Cardiac fibroblast (primary cell): Measurements from ENCODE around the gene PLAAT3.

Experiments
- DNase-seq, 2 donors: peaks; one replicate each; pipeline versions ENCODE4 v3.0.0 to v3.0.0-alpha.2; 2010; ENCODE audit warnings: low read depth in 2 of 2
- H3K4me3 ChIP-seq, 2 donors: replicated peaks in 1 of 2; 1 replicate in 1 of 2; 2 replicates in 1 of 2; pipeline ENCODE4 v1.5.1; 2011; ENCODE audit warnings: low read depth in 2 of 2, low read length in 2 of 2, mild to moderate bottlenecking in 2 of 2, moderate library complexity in 1 of 2
- CTCF ChIP-seq: IDR thresholded peaks from one replicate; pipeline ENCODE4 v1.5.1; 2011; ENCODE audit warnings: low read depth, mild to moderate bottlenecking, low read length, inconsistent platforms

The PLAAT3 gene

GRCh38 chr11:63614136-63614671 is at the start of gene PLAAT3:
PLAAT3 (minus strand) TSS chr11:63614433; CDS start chr11:63614014, 419 bp downstream.
- H3K4me3 ChIP-seq, result peak within 1 kb of the TSS; percentile 67 to 86
- TF ChIP-seq CTCF, result no peak
- peak; percentile 18 to 87 for DNase-seq

GRCh38 chr11:63663809-63664208 is 49.6 kb upstream of the PLAAT3 start:
- DNase-seq, result peak; percentile 61 to 80
- H3K4me3 ChIP-seq, result no peak overlapping the region
- TF ChIP-seq CTCF, result no peak

- no peak for DNase-seq
- no peak for TF ChIP-seq CTCF
- no peak overlapping the region for H3K4me3 ChIP-seq
Observed at GRCh38 chr11:63660972-63661371, 46.7 kb upstream of the PLAAT3 start.

GRCh38 chr11:63652671-63653070 is 38.4 kb upstream of the PLAAT3 start:
- no peak for TF ChIP-seq CTCF
- H3K4me3 ChIP-seq, result no peak overlapping the region
- DNase-seq, result no peak

GRCh38 chr11:63643205-63643604 is 29.0 kb upstream of the PLAAT3 start:
- no peak for TF ChIP-seq CTCF

GRCh38 chr11:63641727-63642126 is 27.5 kb upstream of the PLAAT3 start:
- TF ChIP-seq CTCF, result no peak
- H3K4me3 ChIP-seq, result no peak overlapping the region
- peak; percentile 11 to 58 for DNase-seq

More at GRCh38 chr11:63643205-63643604, 29.0 kb upstream of the PLAAT3 start:
- H3K4me3 ChIP-seq, result no peak overlapping the region
- no peak for DNase-seq
